WTC11 (cell line): ENCODE measurements around the gene KRT76.

Experiments used
- ATF1 ChIP-seq: sonication (generic); formaldehyde crosslinking; IDR thresholded peaks from 2 replicates; pipeline ENCODE4 v1.8.1; 2023; ENCODE audit warnings: mild to moderate bottlenecking, moderate library complexity, missing genetic modification reagents
- CTCF ChIP-seq: fragments of 200-600 bp; IDR thresholded peaks from 2 replicates; pipeline ENCODE4 v1.8.0; 2022; ENCODE audit warnings: antibody characterized with exemption
- E2F1 ChIP-seq: sonication (generic); formaldehyde crosslinking; IDR thresholded peaks from 2 replicates; pipeline ENCODE4 v1.8.0; 2022; ENCODE audit warnings: mild to moderate bottlenecking, missing genetic modification reagents
- EMX1 ChIP-seq: fragments of 250-450 bp; sonication (Bioruptor Pico); IDR thresholded peaks from 2 replicates; pipeline ENCODE4 v1.8.0; 2021; ENCODE audit warnings: mild to moderate bottlenecking
- HMGXB4 ChIP-seq: sonication (generic); formaldehyde crosslinking; IDR thresholded peaks from 2 replicates; pipeline ENCODE4 v1.8.1; 2023; ENCODE audit warnings: mild to moderate bottlenecking, moderate library complexity, missing genetic modification reagents
- MAX ChIP-seq: sonication (generic); formaldehyde crosslinking; IDR thresholded peaks from 2 replicates; pipeline ENCODE4 v1.8.0; 2022; ENCODE audit warnings: mild to moderate bottlenecking, missing genetic modification reagents
- NFATC4 ChIP-seq: fragments of 250-450 bp; sonication (Bioruptor Pico); IDR thresholded peaks from 2 replicates; pipeline ENCODE4 v1.9.0; 2021; ENCODE audit warnings: mild to moderate bottlenecking
- NR3C1 ChIP-seq: sonication (generic); formaldehyde crosslinking; conservative IDR thresholded peaks from 2 replicates; pipeline ENCODE4 v1.8.1; 2023; ENCODE audit warnings: low read depth, mild to moderate bottlenecking, missing genetic modification reagents
- RELA ChIP-seq: sonication (generic); formaldehyde crosslinking; IDR thresholded peaks from 2 replicates; pipeline ENCODE4 v1.8.1; 2022; ENCODE audit warnings: missing genetic modification reagents, mild to moderate bottlenecking, borderline replicate concordance
- SP1 ChIP-seq: sonication (generic); formaldehyde crosslinking; conservative IDR thresholded peaks from 2 replicates; pipeline ENCODE4 v1.8.1; 2022; ENCODE audit warnings: missing genetic modification reagents

- TF ChIP-seq CTCF, result no peak
- no peak for TF ChIP-seq EMX1 (CRISPR knock-in tag)
- no peak for TF ChIP-seq RELA (CRISPR knock-in tag)
- no peak for TF ChIP-seq E2F1 (CRISPR knock-in tag)
- no peak for TF ChIP-seq NFATC4 (CRISPR knock-in tag)
- no peak for TF ChIP-seq SP1
- TF ChIP-seq HMGXB4 (CRISPR knock-in tag), result no peak
- no peak for TF ChIP-seq MAX (CRISPR knock-in tag)
- no peak for TF ChIP-seq NR3C1 (CRISPR knock-in tag)
- no peak for TF ChIP-seq ATF1 (CRISPR knock-in tag)
Observed at GRCh38 chr12:52771088-52771487, 6.1 kb downstream of the KRT76 start.
